H54 (cell line): ENCODE measurements around the gene RPRD1B.

ENCODE experiments used
- DNase-seq: peaks from one replicate; pipeline ENCODE4 v3.0.0; 2011; ENCODE audit warnings: low spot score, mixed read lengths; ENCODE audit not compliant: insufficient read length
- FAIRE-seq: peaks from 3 replicates; lab custom pipeline; 2011; peaks lifted over from hg19 to GRCh38; lab: Jason Lieb, UNC
- POLR2A ChIP-seq: IDR thresholded peaks from 2 replicates; pipeline ENCODE4 v1.6.1; 2011; ENCODE audit warnings: low read depth, mild to moderate bottlenecking, low read length

Gene RPRD1B

GRCh38 chr20:38040276-38040675 lies 6.7 kb downstream of the RPRD1B start:
- DNase-seq: no peak
- TF ChIP-seq POLR2A: no peak
- FAIRE-seq: no peak

DNA sequence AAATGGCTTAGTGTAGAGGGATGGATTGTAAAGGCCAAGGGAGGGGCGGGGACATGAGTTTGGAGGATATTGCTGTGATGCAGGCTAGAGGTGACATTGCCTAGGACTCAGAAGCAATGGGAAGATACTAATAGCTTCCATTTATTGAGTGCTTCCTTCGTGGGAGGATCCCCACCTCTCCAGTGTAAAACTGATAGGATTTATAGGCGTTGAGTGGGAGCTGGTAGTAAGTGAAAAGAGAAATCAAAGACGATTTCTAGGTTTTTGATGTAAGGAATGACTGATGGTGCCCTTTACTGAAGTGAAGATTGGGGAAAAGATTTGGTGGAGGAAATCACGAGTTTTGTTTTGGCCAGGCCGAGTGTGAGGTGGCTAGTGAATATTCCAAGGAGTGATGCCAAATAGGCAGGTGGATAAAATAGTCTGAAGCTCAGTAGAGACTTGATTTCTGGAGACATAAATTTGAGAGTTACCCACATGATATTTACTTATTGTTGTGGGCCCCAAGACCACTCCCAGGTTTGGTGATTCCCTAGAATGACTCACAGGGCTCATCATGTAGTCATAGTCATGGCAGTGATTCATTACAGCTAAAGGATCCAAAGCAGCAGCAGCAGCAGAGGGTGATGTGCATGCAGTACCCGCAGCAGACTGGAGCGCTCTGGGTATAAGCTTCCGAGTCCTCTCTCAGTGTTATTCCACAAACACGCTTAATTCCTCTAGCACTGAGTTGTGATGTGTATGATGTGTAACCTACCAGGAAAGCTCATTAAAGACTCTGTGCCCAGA lies 10.2 kb downstream of the RPRD1B start:
- peak; percentile 68 for DNase-seq
- no peak for TF ChIP-seq POLR2A
- FAIRE-seq: peak; percentile 91

GRCh38 chr20:38044685-38045084 lies 11.1 kb downstream of the RPRD1B start:
- DNase-seq (no peak), FAIRE-seq (no peak)
- TF ChIP-seq POLR2A: no peak

- FAIRE-seq (no peak), DNase-seq (no peak)
- no peak for TF ChIP-seq POLR2A
Measured at GRCh38 chr20:38046572-38046971, 13.0 kb downstream of the RPRD1B start.

DNA sequence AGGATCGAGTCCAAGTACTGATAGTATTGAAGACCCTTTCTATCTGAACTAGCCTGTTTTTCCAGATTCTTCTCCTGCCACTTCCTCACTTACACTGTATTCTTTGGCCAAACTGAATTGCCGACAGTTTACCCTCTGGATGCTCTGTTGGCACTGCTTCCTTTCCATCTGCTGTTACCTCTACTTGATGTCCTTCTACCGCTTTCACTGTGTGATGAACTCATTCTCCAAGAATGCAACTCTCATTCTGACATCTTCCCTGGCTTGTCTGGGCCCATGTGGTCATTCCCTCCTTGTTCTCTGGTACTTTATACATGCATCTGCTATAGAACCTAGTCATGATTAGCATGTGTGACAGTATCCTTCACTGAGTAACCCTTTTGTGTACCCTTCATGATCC lies 16.3 kb downstream of the RPRD1B start:
- TF ChIP-seq POLR2A: no peak
- FAIRE-seq (peak; percentile 94), DNase-seq (peak; percentile 47)

- FAIRE-seq (no peak), DNase-seq (no peak)
- no peak for TF ChIP-seq POLR2A
Measured at GRCh38 chr20:38050686-38051085, 17.1 kb downstream of the RPRD1B start.

GRCh38 chr20:38052870-38053269 lies 19.3 kb downstream of the RPRD1B start:
- DNase-seq (no peak), FAIRE-seq (no peak)
- no peak for TF ChIP-seq POLR2A

DNA sequence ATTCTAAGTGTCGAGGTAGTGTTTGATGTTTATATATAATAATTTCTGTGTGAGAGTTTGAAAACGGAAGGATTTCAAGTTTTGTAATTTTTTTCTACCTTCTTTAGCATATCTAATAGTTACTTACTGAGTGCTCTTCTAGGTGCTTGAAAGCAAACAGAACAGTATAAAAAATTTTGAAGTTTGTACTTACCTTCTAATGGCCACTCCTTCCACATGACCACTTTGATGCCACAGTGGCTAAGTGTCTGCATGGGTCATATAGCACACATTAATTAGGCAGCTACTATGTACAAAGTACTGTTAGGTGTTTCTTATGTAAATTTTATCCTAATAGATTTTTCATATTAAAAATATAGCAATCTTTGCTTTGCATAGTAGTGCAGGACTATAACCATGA lies 21.1 kb downstream of the RPRD1B start:
- FAIRE-seq: no peak

DNA sequence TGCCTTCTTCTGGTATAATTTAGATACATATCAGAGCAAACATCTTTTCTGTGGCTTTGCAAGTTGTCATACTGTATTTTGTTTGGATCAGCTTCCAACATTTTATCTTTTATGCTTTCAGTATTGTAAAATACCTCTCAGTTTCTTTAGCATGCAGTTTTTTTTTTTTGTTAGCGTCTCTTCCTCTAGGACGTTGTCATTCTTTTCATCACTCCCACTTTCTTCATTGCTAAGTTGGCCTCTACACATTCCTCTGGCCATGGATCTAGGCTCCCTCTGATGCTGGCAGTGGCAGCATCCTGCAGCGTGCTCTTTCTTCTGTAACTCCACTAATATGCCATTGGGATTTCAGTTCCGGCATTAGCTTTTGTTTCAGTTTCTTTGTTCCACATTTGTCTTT lies 21.7 kb downstream of the RPRD1B start:
- DNase-seq (no peak), FAIRE-seq (no peak)
- TF ChIP-seq POLR2A: no peak

More for the DNA sequence above, 21.1 kb downstream of the RPRD1B start:
- TF ChIP-seq POLR2A: no peak
- DNase-seq: no peak

DNA sequence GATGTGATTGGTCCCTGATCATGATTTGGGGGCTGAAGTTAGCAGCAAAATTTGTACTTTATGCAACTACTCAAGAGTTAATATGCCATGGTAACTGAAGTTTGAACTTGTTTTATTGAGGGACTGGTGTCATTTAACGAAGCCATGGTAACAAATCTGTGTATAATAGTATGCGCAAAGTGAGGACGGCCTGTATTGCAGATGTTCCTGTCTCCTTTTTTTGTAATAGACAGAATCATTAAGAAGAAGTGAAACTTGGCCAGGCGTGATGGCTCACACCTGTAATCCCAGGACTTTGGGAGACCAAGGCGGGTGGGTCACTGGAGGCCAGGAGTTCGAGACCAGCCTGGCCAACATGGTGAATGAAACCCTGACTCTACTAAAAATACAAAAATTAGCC lies 22.3 kb downstream of the RPRD1B start:
- FAIRE-seq (no peak), DNase-seq (no peak)
- no peak for TF ChIP-seq POLR2A

DNA sequence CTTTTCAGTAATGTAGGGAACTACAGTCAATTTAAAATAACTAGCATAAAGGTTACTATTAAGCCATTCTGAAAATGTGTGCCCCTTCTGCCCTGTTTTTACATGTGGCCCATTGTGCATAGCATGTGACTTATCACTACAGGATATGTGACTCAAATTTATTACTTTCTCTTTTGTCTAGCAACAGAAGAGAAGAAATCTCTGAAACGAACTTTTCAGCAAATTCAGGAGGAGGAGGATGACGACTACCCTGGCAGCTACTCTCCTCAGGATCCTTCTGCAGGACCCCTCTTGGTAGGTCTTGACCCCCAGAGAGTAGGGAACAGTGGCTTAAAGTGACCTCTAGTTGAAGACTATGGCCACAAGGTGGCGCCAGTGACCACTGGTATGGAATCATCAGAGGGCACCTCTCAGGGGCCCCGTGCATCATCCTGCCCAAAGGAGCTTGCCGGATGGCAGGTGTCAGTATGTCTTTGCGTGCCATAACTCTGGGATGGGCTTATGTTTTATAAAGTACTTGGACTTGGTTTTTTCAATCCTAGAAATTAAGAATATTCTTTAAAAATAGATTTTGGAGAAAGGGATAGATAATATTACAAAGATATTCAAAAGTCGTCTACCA lies 23.9 kb downstream of the RPRD1B start:
- FAIRE-seq (no peak), DNase-seq (no peak)
- no peak for TF ChIP-seq POLR2A

- TF ChIP-seq POLR2A: no peak
- no peak for FAIRE-seq
- DNase-seq: no peak
Measured at GRCh38 chr20:38059832-38060231, 26.3 kb downstream of the RPRD1B start.

DNA sequence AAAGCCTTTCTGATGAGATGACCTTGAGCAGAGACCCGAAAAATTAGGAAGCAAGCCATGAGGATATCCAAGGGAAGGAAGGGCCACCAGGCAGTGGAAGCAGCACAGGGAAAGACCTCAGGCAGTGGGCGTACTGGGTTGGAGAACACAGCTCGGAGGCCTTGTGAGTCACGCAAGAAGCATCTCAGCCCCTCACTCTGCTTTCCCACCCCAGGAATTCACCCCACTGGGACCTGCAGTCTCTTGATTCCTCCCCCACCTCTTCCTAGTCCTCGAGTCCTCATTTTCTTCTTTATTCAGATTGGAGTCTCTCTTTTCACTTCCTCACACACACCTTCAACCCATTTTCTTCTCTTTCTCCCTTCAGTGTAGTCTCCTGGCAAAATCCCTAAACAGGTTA lies 27.0 kb downstream of the RPRD1B start:
- DNase-seq: no peak
- TF ChIP-seq POLR2A: no peak
- no peak for FAIRE-seq

- no peak for TF ChIP-seq POLR2A
- DNase-seq (no peak), FAIRE-seq (no peak)
Measured at GRCh38 chr20:38061109-38061508, 27.6 kb downstream of the RPRD1B start.

DNA sequence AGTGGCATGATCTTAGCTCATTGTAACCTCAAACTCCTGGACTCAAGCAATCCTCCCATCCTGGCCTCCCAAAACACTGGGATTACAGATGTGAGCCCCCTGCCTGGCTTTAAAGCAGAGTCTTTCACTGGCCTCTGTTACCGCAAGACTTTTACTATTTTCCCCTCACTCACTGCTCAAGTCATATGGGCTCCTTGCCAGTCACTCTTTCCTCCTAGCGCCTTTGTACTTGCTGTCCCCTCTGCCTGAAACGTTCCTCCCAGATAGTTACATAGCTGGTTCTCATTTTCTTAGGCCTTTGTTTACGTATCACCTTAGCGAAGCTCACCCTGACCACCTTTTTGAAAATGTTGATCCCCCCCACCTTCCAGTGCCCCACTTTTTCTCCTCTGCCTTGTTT lies 29.3 kb downstream of the RPRD1B start:
- TF ChIP-seq POLR2A: no peak
- FAIRE-seq: no peak
- no peak for DNase-seq
